ENCODE measurements around the gene NMRAL1. TPM values are rescaled to one million over a fixed set of nuclear protein-coding genes. Genes with fewer than 3 reads are reported as not detected.

Gene NMRAL1
- total RNA-seq, 1 donor from 2014 or later, result 48.7 TPM

DNA sequence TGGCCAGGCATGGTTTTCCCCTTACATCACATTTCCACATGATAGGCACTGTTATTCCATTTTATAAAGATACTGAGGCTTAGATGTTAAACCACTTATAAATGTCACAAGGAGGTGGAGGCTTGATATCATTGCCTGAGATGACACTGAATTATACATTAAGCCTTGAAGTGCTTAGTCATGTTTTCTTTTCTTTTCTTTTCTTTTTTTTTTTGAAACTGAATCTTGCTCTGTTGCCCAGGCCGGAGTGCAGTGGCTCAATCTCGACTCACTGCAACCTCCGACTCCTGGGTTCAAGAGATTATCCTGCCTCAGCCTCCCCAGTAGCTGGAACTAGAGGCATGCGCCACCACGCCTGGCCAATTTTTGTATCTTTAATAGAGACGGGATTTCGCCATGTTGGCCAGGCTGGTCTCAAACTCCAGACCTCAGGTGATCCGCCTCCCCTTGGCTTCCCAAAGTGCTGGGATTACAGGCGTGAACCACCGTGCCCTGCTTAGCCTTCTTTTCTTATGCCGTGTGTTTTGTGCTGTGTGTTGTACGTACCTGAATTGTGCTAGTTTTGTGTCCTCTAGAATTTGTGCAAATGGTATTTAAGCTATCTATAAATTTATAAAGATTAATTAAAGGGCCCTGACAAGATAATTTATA lies 47.6 kb downstream of the NMRAL1 start:
- peak overlapping the region; percentile 98 for H3K4me3 Mint-ChIP-seq (ENCODE audit: low read depth)
- peaks cover 7% of the 10 kb centered on the region for H3K36me3 Mint-ChIP-seq (ENCODE audit: insufficient read depth)
- no peak for DNase-seq (ENCODE audit: low spot score, unreplicated experiment)
- H3K27me3 Mint-ChIP-seq, result no peaks in the 10 kb centered on the region
- H3K9me3 Mint-ChIP-seq (ENCODE audit: low read depth), result no peaks in the 10 kb centered on the region
- TF ChIP-seq, protein P1, sequence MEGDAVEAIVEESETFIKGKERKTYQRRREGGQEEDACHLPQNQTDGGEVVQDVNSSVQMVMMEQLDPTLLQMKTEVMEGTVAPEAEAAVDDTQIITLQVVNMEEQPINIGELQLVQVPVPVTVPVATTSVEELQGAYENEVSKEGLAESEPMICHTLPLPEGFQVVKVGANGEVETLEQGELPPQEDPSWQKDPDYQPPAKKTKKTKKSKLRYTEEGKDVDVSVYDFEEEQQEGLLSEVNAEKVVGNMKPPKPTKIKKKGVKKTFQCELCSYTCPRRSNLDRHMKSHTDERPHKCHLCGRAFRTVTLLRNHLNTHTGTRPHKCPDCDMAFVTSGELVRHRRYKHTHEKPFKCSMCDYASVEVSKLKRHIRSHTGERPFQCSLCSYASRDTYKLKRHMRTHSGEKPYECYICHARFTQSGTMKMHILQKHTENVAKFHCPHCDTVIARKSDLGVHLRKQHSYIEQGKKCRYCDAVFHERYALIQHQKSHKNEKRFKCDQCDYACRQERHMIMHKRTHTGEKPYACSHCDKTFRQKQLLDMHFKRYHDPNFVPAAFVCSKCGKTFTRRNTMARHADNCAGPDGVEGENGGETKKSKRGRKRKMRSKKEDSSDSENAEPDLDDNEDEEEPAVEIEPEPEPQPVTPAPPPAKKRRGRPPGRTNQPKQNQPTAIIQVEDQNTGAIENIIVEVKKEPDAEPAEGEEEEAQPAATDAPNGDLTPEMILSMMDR (IDR thresholded peaks at IDR 0.05; ENCODE audit: unreplicated experiment), result no peak
- peaks cover 16% of the 10 kb centered on the region for H3K4me1 Mint-ChIP-seq (ENCODE audit: low read depth)
- H3K27ac Mint-ChIP-seq, result peak overlapping the region; percentile 95

DNA sequence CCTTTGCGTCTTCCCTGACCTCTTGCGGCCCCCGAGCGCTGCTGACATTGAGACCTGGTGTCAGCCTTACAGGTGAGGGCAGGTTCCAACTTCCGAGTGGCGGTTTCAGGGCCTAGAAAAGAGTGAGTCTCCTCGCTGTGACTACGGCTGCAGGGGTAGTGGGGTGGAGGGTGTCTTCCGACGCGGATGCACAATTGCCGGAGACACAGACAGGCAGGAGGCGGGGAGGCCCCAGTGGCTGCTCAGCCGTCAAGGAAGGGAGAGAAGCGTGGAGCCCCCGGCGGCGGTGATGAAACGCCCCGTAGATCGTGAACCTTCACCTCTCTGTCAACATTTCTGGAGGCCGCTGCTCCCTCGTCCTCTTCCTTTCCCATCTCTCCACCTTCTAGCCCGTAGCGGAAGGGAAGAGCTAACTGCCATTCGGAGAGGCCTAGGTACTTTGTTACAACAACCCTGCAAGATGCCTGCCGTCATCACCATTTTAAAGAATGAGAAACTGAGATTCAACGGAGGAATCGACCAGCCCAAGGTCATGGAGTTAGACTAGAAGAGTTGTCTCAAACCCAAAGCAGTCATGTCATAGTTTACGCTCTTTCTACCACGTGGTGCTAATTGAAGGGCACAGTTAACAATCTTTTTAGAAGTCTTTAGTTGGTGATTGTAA lies 48.3 kb downstream of the NMRAL1 start:
- H3K36me3 Mint-ChIP-seq (ENCODE audit: insufficient read depth), result peaks cover 7% of the 10 kb centered on the region
- no peaks in the 10 kb centered on the region for H3K9me3 Mint-ChIP-seq (ENCODE audit: low read depth)
- H3K4me3 Mint-ChIP-seq (ENCODE audit: low read depth), result peak overlapping the region; percentile 98

DNA sequence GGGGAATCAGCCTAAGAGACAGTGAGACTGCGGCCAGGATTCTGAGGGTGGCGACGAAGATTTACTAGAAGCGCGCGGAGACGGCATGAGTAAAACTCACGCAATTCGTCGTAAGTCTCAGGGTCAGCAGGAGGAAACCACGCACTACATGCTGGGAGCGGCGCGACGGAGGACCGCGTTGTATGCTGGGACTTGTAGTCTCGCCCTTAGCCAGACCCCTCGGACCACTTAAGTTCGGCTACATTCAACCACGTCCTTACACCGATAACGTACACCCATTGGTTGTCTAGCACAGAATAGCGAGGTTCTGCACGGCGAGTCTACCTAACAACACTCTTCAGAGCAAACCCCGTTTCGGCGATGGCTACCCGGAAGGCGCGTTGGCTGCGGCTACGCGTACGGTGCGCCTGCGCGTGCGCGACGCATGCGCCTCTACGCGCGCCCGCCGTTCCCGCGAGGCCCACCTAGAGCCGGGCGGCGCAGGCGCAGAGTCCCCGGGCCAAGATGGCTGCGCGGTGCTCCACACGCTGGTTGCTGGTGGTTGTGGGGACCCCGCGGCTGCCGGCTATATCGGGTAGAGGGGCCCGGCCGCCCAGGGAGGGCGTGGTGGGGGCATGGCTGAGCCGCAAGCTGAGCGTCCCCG lies 48.9 kb downstream of the NMRAL1 start, which contains the start of gene DNAJA3:
DNAJA3 (plus strand) TSS at position 491 of the 643 bp plus-strand sequence; CDS start at position 505, 14 bp downstream.
- TF ChIP-seq, protein P1 (IDR thresholded peaks at IDR 0.05; ENCODE audit: unreplicated experiment), result no peak
- Mint-ChIP-seq H3K4me3 (ENCODE audit: low read depth) (peak within 1 kb of the TSS; percentile 98), H3K27ac (peak within 1 kb of the TSS; percentile 98), H3K9me3 (ENCODE audit: low read depth) (no peaks in the 10 kb centered on the region), H3K27me3 (no peaks in the 10 kb centered on the region), H3K4me1 (ENCODE audit: low read depth) (peaks cover 16% of the 10 kb centered on the region), H3K36me3 (ENCODE audit: insufficient read depth) (peaks cover 6% of the 10 kb centered on the region)
- peak; percentile 84 for DNase-seq (ENCODE audit: low spot score, unreplicated experiment)

More for the DNA sequence above, 48.3 kb downstream of the NMRAL1 start:
- TF ChIP-seq, protein P1 (IDR thresholded peaks at IDR 0.05; ENCODE audit: unreplicated experiment), result no peak
- peaks cover 16% of the 10 kb centered on the region for H3K4me1 Mint-ChIP-seq (ENCODE audit: low read depth)
- no peaks in the 10 kb centered on the region for H3K27me3 Mint-ChIP-seq
- peak overlapping the region; percentile 95 for H3K27ac Mint-ChIP-seq
- no peak for DNase-seq (ENCODE audit: low spot score, unreplicated experiment)

DNA sequence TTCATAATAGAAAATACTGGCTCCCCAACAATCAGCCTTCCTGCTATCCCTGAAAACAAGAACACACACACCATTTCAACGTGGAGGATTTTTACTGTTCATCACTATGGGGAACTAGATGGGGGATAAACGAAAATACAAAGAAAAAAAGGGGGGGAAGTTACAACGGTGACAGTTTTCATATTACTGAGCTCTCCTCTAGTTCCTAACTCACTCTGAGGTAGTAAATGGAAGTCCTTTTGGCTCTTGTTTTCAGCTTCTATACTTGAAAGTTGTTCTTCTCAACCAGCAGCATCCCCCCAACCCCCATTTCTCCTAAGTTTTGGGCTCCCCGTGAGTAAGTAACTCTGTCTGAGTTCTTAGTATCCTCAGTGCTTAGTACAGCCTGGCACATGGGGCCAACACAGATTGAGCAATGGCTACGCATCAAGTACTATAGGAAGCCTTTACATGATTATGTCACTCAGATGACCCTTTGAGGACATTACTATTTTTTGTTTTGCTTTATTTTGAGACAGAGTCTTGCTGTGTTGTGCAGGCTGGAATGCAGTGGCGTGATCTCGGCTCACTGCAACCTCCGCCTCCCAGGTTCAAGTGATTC lies 53.8 kb downstream of the NMRAL1 start:
- H3K4me1 Mint-ChIP-seq (ENCODE audit: low read depth), result peaks cover 3% of the 10 kb centered on the region
- peaks cover 7% of the 10 kb centered on the region for H3K27me3 Mint-ChIP-seq
- TF ChIP-seq, protein P1 (IDR thresholded peaks at IDR 0.05; ENCODE audit: unreplicated experiment), result no peak
- no peaks in the 10 kb centered on the region for H3K36me3 Mint-ChIP-seq (ENCODE audit: insufficient read depth)
- DNase-seq (ENCODE audit: low spot score, unreplicated experiment), result no peak
- no peak overlapping the region for H3K4me3 Mint-ChIP-seq (ENCODE audit: low read depth)
- no peaks in the 10 kb centered on the region for H3K9me3 Mint-ChIP-seq (ENCODE audit: low read depth)
- H3K27ac Mint-ChIP-seq, result no peak overlapping the region

DNA sequence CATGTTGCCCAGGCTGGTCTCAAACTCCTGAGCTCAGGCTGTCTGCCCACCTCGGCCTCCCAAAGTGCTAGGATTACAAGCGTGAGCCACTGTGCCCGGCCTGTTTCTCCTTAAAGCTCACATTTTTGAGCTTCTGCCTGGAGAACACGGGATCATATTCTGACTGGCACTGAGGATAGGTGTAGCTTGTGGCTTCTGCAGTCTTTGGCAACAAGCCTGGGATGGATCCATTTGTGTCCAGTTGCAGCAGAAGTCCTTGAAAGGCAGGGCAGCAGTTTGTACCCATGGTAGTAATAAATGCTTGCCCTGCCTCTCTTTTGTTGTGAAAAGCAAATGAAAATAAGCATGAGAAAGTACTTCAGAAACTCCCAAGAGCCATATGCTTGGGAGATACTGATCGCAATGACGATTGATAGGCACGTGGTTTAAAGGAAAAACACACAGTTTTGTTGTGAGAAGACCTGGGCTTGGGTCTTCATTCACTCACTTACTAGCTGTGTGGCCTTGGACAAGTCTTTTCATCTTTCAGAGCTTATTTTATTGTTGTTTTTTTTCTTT lies 54.9 kb downstream of the NMRAL1 start:
- Mint-ChIP-seq H3K27me3 (peaks cover 11% of the 10 kb centered on the region), H3K36me3 (ENCODE audit: insufficient read depth) (no peaks in the 10 kb centered on the region), H3K4me1 (ENCODE audit: low read depth) (peaks cover 7% of the 10 kb centered on the region), H3K9me3 (ENCODE audit: low read depth) (no peaks in the 10 kb centered on the region), H3K4me3 (ENCODE audit: low read depth) (no peak overlapping the region), H3K27ac (no peak overlapping the region)
- TF ChIP-seq, protein P1 (IDR thresholded peaks at IDR 0.05; ENCODE audit: unreplicated experiment), result no peak
- no peak for DNase-seq (ENCODE audit: low spot score, unreplicated experiment)
